IPS DF 6.9 (cell line): ENCODE measurements around the gene REEP3.

Experiments
- DNase-seq: peaks from one replicate; pipeline ENCODE4 v3.0.0-alpha.2; 2013; ENCODE audit warnings: low read depth, low spot score
- H3K27ac ChIP-seq: one replicate; pipeline ENCODE4 v1.5.1; 2013; ENCODE audit warnings: low read length, control low read depth
- H3K27me3 ChIP-seq: 2 replicates; pipeline ENCODE4 v1.6.1; 2013; ENCODE audit warnings: mild to moderate bottlenecking, low read length; ENCODE audit not compliant: control insufficient read depth, insufficient read depth
- H3K36me3 ChIP-seq: 2 replicates; pipeline ENCODE4 v1.6.1; 2013; ENCODE audit warnings: low read length; ENCODE audit not compliant: control insufficient read depth, insufficient read depth
- H3K4me1 ChIP-seq: 2 replicates; pipeline ENCODE4 v1.6.1; 2013; ENCODE audit warnings: low read length; ENCODE audit not compliant: control insufficient read depth, insufficient read depth
- H3K4me3 ChIP-seq: 2 replicates; pipeline ENCODE4 v1.5.1; 2013; ENCODE audit warnings: mild to moderate bottlenecking, low read length
- H3K9me3 ChIP-seq: 2 replicates; pipeline ENCODE4 v1.6.1; 2013; ENCODE audit warnings: low read length, inconsistent platforms; ENCODE audit not compliant: control insufficient read depth, insufficient read depth
- WGBS: extraction: QIAGEN DNeasy Blood & Tissue Kit; methylation state at CpG from one replicate; pipeline ENCODE4 v1.1.7; 2013; ENCODE audit warnings: mixed read lengths, missing lambda C conversion rate; ENCODE audit not compliant: insufficient read length, insufficient coverage; 5-methylcytosine and 5-hydroxymethylcytosine counted together

REEP3 gene

GRCh38 chr10:63605197-63605967 is 84.2 kb downstream of the REEP3 start:
- no peak overlapping the region for H3K27ac ChIP-seq
- 100% methylated on average over 1 of the region's 3 CpGs for WGBS
- H3K36me3 ChIP-seq, result no peaks in the 10 kb centered on the region
- no peak overlapping the region for H3K4me3 ChIP-seq
- H3K4me1 ChIP-seq, result no peaks in the 10 kb centered on the region
- no peaks in the 10 kb centered on the region for H3K9me3 ChIP-seq
- H3K27me3 ChIP-seq, result no peaks in the 10 kb centered on the region
- no peak for DNase-seq

DNA sequence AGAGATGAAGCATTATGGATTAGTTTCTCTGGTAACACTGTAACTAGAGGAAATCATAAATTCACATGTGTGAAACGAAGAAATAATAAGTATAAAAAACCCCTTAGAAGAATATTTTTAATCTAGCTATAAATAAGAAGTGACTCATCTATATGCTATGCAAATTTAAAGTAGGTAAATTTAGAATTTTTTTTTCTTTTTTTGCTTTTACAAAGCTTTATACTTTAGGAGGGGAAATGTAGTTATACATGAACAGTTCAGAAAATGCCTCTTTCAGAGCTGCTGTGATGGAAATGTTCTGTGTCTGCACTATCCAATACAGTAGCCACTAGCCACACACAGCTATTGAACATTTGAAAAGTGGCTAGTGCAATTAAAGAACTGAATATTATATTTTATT is 87.3 kb downstream of the REEP3 start:
- no peaks in the 10 kb centered on the region for H3K36me3 ChIP-seq
- no peak overlapping the region for H3K27ac ChIP-seq
- DNase-seq, result no peak
- no peak overlapping the region for H3K4me3 ChIP-seq
- WGBS, result no CpG with 5 or more reads among the region's 1 CpG
- no peaks in the 10 kb centered on the region for H3K4me1 ChIP-seq
- no peaks in the 10 kb centered on the region for H3K9me3 ChIP-seq
- H3K27me3 ChIP-seq, result no peaks in the 10 kb centered on the region

DNA sequence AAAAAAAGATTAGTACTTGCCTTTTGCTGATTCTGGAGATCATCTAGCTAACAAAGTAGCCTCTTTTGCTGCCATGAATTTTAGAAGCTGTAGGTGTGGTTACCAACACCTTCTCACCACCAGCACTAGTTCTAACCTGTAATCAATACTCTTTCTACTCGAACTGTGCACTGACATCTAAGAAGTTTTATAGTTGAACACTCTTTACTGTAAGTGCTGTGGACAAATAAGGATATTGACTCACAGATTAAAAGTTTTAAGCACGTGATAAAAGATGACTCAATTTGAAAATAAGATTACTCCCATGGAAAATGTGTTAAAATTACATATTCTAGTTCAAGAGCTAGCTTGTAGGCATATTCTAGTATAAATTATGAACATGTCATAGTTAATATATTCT is 89.9 kb downstream of the REEP3 start:
- Histone ChIP-seq H3K27ac (no peak overlapping the region), H3K4me3 (no peak overlapping the region), H3K9me3 (no peaks in the 10 kb centered on the region), H3K36me3 (no peaks in the 10 kb centered on the region), H3K4me1 (no peaks in the 10 kb centered on the region), H3K27me3 (no peaks in the 10 kb centered on the region)
- WGBS, result no CpG with 5 or more reads among the region's 2 CpGs
- DNase-seq, result no peak

DNA sequence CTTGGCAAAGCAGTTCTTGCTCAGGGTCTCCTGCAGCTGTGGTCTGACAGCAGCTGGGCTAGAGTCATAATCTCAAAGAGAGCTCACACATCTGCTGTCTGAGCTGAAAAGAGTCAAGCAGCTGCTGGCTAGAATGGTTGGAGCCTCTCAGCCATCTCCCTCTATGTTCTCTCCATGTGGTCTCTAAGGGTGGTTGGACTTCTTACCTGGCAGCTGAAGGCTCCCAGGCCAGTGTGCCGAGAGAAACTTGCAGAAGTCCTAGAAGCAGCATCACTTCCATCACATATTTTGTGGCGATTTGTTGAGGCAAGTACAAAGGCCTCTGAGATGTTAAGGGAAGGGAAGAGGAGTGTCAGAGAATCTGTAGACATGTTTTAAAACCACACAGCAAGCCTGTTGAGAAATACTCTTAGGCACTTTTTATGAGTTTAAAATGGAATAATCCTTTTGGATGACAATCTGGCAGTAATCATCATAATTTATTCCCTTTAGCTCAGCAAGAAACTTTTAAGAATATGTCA is 93.2 kb downstream of the REEP3 start:
- Histone ChIP-seq H3K27me3 (no peaks in the 10 kb centered on the region), H3K9me3 (no peaks in the 10 kb centered on the region), H3K4me1 (no peaks in the 10 kb centered on the region), H3K36me3 (no peaks in the 10 kb centered on the region), H3K27ac (no peak overlapping the region), H3K4me3 (no peak overlapping the region)
- DNase-seq, result no peak
- no CpG with 5 or more reads among the region's 2 CpGs for WGBS

GRCh38 chr10:63618552-63618951 is 97.4 kb downstream of the REEP3 start:
- Histone ChIP-seq H3K27ac (no peak overlapping the region), H3K4me1 (no peaks in the 10 kb centered on the region), H3K36me3 (no peaks in the 10 kb centered on the region), H3K27me3 (no peaks in the 10 kb centered on the region), H3K9me3 (no peaks in the 10 kb centered on the region), H3K4me3 (no peak overlapping the region)
- no CpG with 5 or more reads among the region's 3 CpGs for WGBS
- DNase-seq, result no peak

DNA sequence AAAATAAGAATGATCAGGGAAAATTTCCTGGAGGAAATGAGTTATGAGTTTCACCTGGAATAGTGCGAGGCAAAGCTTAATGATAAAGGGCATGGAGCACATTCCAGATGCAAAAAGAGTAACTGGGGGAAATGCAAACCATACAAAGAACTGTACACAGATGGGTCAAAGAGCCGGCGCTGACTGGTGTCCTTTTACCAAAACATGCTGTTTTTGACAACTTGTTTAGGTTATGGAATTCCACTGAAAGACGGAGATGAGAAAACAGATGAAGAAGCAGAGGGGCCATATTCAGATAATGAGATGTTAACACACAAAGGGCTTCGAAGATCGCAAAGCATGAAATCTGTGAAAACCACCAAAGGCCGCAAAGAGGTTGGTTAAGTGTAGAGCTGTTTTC is 98.2 kb downstream of the REEP3 start:
- no peak for DNase-seq
- H3K36me3 ChIP-seq, result no peaks in the 10 kb centered on the region
- no CpG with 5 or more reads among the region's 7 CpGs for WGBS

GRCh38 chr10:63622097-63622496 is 100.9 kb downstream of the REEP3 start:
- Histone ChIP-seq H3K4me1 (no peaks in the 10 kb centered on the region), H3K27me3 (no peaks in the 10 kb centered on the region), H3K36me3 (no peaks in the 10 kb centered on the region), H3K9me3 (no peaks in the 10 kb centered on the region), H3K27ac (no peak overlapping the region), H3K4me3 (no peak overlapping the region)
- no peak for DNase-seq
- no CpG with 5 or more reads among the region's 2 CpGs for WGBS

More for the DNA sequence above, 98.2 kb downstream of the REEP3 start:
- Histone ChIP-seq H3K4me1 (no peaks in the 10 kb centered on the region), H3K27ac (no peak overlapping the region), H3K9me3 (no peaks in the 10 kb centered on the region), H3K27me3 (no peaks in the 10 kb centered on the region), H3K4me3 (no peak overlapping the region)

- no CpG with 5 or more reads among the region's 2 CpGs for WGBS
- DNase-seq, result no peak
Observed at GRCh38 chr10:63624701-63625100, 103.5 kb downstream of the REEP3 start.

DNA sequence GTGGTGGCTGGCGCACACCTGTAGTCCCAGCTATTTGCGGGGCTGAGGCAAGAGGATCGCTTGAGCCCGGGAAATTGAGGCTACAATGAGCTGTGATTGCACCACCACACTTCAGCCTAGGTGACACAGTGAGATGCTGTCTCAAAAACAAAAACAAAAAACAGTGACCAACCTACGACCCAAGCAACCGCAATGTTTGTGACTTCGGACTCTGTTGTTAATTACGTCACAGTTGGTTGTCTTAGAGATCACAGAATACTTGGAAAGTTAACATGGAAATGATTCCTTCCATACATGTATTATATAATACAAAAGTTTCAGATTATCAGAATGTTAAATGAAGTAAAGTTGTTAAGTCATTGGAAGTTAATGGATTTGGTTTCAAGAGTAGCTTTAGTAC is 106.2 kb downstream of the REEP3 start:
- Histone ChIP-seq H3K27ac (no peak overlapping the region), H3K9me3 (no peaks in the 10 kb centered on the region), H3K4me1 (peaks cover 7% of the 10 kb centered on the region; the same call in 1 of the 2 replicates), H3K36me3 (no peaks in the 10 kb centered on the region), H3K4me3 (no peak overlapping the region), H3K27me3 (no peaks in the 10 kb centered on the region)
- no peak for DNase-seq
- no CpG with 5 or more reads among the region's 8 CpGs for WGBS

More at GRCh38 chr10:63624701-63625100, 103.5 kb downstream of the REEP3 start:
- H3K27me3 ChIP-seq, result no peaks in the 10 kb centered on the region
- no peak overlapping the region for H3K4me3 ChIP-seq
- H3K36me3 ChIP-seq, result no peaks in the 10 kb centered on the region
- no peaks in the 10 kb centered on the region for H3K9me3 ChIP-seq
- H3K27ac ChIP-seq, result no peak overlapping the region
- H3K4me1 ChIP-seq, result peaks cover 6% of the 10 kb centered on the region; the same call in 1 of the 2 replicates

DNA sequence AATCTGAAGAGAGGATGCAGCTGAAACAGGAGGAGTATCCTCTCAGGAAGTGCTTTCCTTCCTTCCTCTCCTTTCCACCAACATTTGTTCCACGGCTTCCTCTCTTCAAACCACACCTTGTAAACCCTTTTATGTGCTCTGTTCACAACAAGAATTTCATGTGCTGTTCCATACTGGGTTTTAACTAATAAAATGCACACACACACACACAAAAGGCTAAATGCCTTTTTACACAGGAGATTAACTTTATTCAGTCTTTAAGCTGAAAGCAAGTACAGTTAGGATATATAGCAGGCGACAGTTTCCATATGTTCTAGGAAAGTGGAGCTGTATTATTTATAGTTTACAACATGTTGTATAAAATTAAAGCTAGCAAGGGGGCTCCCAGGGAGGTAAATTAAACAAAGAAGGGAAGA is 106.7 kb downstream of the REEP3 start:
- Histone ChIP-seq H3K9me3 (no peaks in the 10 kb centered on the region), H3K4me1 (peaks cover 7% of the 10 kb centered on the region; the same call in 1 of the 2 replicates), H3K4me3 (no peak overlapping the region), H3K27me3 (no peaks in the 10 kb centered on the region), H3K27ac (no peak overlapping the region), H3K36me3 (no peaks in the 10 kb centered on the region)
- no CpG with 5 or more reads among the region's 2 CpGs for WGBS
- DNase-seq, result no peak
